ENCODE results near the gene PTPA.
A peak's percentile ranks its signal among the peaks of the same experiment; 100 is the strongest.

The PTPA gene

DNA sequence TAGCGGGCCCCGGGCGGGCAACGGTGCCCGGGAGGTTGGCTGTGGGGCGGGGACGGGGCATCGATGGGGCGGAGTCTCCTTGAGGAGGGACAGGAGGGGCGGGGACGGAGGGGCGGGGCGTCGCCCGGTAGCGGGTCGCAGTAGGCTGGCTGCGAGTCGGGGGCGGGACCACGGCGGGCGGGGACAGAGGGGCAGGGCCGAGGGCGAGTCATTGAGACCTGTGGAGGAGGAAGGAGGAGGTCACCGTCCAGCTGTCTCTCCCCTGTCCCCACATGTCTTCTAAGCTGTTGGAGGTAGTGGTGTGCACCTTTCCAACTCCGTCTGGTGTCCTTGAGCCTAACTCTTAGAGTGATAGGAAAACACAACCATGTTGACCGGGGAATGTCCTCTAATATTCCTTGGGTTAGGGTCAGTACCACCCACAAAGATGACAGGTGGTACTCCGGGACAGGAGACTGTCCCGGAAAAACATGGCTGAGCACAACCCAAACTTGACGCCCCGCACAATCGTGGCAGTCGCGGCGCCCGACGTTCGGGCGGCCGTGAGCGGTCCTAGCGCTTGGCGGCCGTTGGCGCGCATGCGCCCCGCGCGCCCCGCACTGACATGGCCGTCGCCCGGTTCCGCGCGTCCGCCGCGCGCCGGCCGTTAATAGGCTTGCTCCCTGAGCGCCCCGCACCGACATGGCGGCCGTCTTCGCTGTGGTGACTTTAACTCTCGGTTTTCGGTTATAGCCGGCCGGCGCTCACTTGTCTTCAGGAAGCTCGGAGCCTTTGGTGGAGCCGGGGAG lies at the start of gene PTPA, which contains the start of gene CRAT:
PTPA (plus strand) TSS at position 676 of the 788 bp plus-strand sequence. CDS start 186 bp downstream, outside the sequence.
CRAT (minus strand) TSS at position 54 of the 788 bp plus-strand sequence. CDS start 284 bp downstream, outside the sequence.
- peak; percentile 95 to 96 for DNase-seq

GRCh38 chr9:129063061-129063460 lies 48.2 kb upstream of the PTPA start:
- DNase-seq, result no peak

- DNase-seq, result no peak
These were observed 46.7 kb upstream of the PTPA start for GRCh38 chr9:129064499-129064908.

DNA sequence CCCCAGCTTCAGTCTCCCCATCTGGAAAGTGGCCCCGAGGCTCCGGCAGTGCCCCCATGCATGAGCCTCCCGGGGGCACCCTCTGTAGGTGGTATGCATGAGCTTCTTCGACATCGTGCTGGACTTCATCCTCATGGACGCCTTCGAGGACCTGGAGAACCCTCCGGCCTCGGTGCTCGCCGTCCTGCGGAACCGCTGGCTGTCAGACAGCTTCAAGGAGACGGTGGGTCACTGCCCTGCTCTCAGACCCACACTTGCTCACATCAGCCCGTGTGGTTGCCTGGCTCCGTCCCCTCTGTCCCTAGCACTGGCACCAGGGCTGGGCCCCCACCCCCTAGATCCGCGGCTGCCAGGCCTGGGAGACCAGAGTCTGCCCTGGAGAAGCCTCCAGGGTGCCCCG lies 43.1 kb upstream of the PTPA start:
- no peak for DNase-seq

GRCh38 chr9:129068990-129069861 lies 42.0 kb upstream of the PTPA start:
- peak; percentile 23 to 40 for DNase-seq

- DNase-seq, result no peak
These were observed 41.2 kb upstream of the PTPA start for GRCh38 chr9:129069862-129070641.

DNA sequence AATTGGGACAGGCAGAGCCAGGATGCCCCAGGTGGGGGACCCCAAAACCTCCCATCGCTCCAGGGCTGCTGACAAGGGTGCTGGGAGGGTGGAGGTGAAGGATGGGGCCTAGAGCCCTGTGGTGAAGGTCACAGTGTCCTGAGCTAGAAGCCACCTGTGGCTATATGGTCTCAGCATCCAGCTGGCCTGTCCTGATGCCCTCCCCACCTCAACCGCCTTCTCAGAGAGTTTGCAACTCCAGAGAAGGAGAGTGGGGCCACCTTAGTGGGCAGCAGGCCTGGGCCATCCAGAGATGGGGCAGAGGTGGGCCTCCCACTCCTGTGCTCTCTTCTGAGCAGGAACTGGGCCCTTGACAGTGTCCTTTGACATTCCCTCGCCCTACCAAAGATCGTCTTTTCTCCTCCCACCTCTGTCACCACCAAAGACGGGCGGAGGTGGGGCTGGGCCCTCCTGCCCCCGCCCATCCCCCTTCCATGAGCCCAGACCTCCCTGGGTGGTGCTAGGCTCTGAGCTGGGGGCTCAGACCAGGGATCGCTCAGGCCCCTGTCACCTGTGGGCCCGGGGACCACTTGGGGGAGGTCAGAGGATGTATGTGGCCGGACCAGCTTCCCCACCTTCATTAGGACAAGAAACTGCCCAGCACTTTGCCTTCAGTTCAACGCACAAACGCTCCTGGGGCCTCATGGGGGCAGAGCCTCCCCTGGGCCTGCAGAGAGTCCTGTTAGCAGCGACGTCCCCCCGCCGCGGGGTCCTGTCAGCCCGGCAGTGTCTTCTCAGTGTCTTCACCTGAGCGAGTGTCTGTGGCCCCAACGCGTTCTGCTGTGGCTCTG lies 40.3 kb upstream of the PTPA start:
- DNase-seq, result no peak

- DNase-seq, result no peak
These were observed 39.6 kb upstream of the PTPA start for GRCh38 chr9:129071526-129072126.

- no peak for DNase-seq
These were observed 39.0 kb upstream of the PTPA start for GRCh38 chr9:129072171-129072570.

DNA sequence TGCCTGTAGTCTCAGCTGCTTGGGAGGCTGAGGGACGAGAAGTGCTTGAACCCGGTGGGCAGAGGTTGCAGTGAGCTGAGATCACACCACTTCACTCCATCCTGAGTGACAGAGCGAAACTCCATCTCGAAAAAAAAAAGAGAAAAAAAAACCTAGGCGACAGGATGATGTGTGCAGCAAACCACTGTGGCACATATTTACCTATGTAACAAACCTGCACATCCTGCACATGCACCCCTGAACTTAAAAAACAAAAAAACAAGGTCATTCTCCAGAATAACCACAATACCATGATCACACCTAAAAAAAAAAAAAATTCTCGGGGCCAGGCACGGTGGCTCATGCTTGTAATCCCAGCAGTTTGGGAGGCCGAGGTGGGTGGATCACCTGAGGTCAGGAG lies 37.8 kb upstream of the PTPA start:
- no peak for DNase-seq

DNA sequence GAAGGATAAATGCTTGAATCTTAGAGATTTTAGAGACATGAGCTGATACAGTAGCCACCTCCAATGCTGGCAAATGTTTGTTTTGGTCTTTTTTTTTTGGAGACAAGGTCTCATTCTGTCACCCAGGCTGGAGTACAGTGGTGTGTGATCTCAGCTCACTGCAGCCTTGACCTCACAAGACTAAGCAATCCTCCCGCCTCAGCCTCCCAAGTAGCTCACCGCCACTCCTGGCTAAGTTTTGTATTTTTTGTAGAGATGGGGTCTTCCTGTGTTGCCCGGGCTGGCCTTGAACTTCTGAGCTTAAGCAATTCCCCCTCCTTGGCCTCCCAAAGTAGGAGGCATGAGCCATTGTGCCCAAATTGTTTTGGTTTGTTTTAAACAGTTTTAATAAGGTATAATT lies 37.1 kb upstream of the PTPA start:
- DNase-seq, result no peak

- no peak for DNase-seq
These were observed 35.1 kb upstream of the PTPA start for GRCh38 chr9:129075996-129076639.

DNA sequence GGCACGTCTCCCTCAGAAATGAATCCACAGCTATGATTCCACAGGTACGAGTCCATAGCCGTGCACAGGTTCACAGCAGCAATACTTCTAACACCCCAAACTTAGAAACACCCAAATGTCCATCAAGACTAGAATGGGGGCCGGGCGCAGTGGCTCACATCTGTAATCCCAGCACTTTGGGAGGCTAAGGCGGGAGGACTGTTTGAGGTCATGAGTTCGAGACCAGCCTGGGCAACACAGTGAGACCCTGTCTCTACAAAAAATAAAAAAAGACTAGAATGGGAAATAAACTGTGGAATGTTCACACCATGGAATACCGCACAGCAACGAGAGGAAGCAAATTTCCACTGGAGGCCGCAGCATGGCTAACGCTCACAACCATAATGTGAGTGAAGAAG lies 34.6 kb upstream of the PTPA start:
- no peak for DNase-seq

GRCh38 chr9:129077236-129077635 lies 34.0 kb upstream of the PTPA start:
- no peak for DNase-seq

DNA sequence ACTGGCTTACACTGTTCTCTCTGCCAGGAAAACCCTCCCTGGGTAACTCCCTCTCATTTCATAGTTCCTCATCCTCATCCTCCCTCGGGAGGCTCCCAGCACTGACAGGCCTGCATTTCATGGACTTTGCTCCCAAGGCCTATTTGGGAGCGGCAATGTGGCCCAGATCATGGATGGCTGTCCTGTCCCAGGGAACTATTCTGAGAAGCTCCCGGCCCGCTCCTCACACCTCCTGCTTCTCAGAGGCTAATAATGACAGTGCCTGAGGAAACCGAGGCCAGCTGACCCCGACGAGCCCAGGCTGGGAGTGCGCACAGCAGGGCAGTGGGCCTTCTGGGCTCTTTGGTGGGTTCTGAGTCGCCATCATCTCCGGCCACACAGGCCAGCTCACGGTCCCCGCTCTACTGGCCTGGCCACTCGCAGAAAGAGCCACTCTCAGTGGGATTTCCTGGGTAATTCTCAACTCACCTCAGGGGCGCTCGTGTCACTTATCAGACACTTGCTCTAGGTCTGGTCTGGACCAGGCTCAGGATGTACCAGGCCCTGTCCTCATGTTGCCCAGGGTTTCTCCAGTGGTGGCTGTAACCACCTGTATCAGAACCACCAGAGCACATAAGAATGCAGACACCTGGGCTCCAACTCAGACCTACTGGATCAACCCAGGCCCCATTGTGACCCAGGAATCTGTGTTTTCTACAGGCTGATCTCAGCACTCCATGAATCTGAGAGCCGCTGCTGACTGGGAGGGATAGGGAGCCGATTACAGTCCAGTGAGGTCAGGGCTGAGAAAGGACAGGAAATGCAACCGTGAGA lies 32.3 kb upstream of the PTPA start:
- no peak for DNase-seq

DNA sequence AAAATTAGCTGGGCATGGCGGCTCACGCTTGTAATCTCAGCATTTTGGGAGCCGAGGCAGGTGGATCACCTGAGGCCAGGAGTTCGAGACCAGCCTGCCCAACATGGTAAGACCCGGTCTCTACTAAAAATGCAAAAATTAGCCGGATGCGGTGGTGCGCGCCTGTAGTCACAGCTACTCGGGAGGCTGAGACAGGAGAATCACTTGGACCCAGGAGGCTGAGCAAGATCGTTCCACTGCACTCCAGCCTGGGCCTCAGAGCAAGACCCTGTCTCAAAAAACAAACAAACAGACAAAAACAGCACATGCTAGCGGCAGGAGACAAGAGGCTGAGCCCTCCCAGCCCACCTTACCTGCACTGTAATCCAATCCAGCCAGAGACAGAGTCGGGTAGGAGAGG lies 31.4 kb upstream of the PTPA start:
- no peak for DNase-seq

- DNase-seq, result no peak
These were observed 31.0 kb upstream of the PTPA start for GRCh38 chr9:129080298-129080600.

GRCh38 chr9:129080601-129081387 lies 30.4 kb upstream of the PTPA start, which contains the start of gene DOLPP1:
Gene DOLPP1, plus strand, starts transcription at chr9:129081111. Its CDS starts 21 bp downstream, at chr9:129081132.
- DNase-seq, result peak; percentile 97

GRCh38 chr9:129081388-129081904 lies 29.8 kb upstream of the PTPA start:
- peak in 1 of 2 donors; percentile 11 for DNase-seq

Data from stimulated activated CD4-positive, alpha-beta T cell treated with anti-CD3 and anti-CD28 coated beads, Interleukin-2, amount 100 ng/mL, for 48 hours (primary cell).